Activated T-cell treated with anti-CD3 and anti-CD28 coated beads, Interleukin-2, amount 50 U/mL, for 24 hours (primary cell): ENCODE measurements around the gene ABL1.

Source experiments
- DNase-seq: peaks from one replicate; pipeline ENCODE4 v3.0.0-alpha.2; 2020
- H3K27ac Mint-ChIP-seq: 2 replicates; pipeline ENCODE4 v1.8.0; 2020; ENCODE audit warnings: mild to moderate bottlenecking, mixed read lengths
- H3K27me3 Mint-ChIP-seq: 2 replicates; pipeline ENCODE4 v1.8.0; 2020; ENCODE audit warnings: mixed read lengths
- H3K36me3 Mint-ChIP-seq: 2 replicates; pipeline ENCODE4 v1.8.0; 2020; ENCODE audit warnings: low read depth, mixed read lengths
- H3K4me1 Mint-ChIP-seq: 2 replicates; pipeline ENCODE4 v1.8.0; 2020; ENCODE audit warnings: low read depth, mixed read lengths
- H3K4me3 Mint-ChIP-seq: 2 replicates; pipeline ENCODE4 v1.8.0; 2020; ENCODE audit warnings: mild to moderate bottlenecking, moderate library complexity, mixed read lengths
- H3K9me3 Mint-ChIP-seq: 2 replicates; pipeline ENCODE4 v1.8.0; 2020; ENCODE audit warnings: mixed read lengths

ABL1 gene

GRCh38 chr9:130868230-130868629 is 33.2 kb downstream of the ABL1 start:
- H3K4me3 Mint-ChIP-seq: no peak overlapping the region
- no peak overlapping the region for H3K27ac Mint-ChIP-seq
- peaks cover 2% of the 10 kb centered on the region for H3K4me1 Mint-ChIP-seq
- DNase-seq: no peak
- no peaks in the 10 kb centered on the region for H3K27me3 Mint-ChIP-seq
- H3K9me3 Mint-ChIP-seq: no peaks in the 10 kb centered on the region
- H3K36me3 Mint-ChIP-seq: peaks cover 55% of the 10 kb centered on the region

- H3K36me3 Mint-ChIP-seq: peaks cover 59% of the 10 kb centered on the region
- no peaks in the 10 kb centered on the region for H3K9me3 Mint-ChIP-seq
- H3K4me1 Mint-ChIP-seq: peaks cover 2% of the 10 kb centered on the region
- no peaks in the 10 kb centered on the region for H3K27me3 Mint-ChIP-seq
- H3K4me3 Mint-ChIP-seq: no peak overlapping the region
- no peak overlapping the region for H3K27ac Mint-ChIP-seq
- no peak for DNase-seq
Measured at GRCh38 chr9:130869250-130869649, 34.2 kb downstream of the ABL1 start.

GRCh38 chr9:130870491-130871381 is 35.7 kb downstream of the ABL1 start:
- Mint-ChIP-seq H3K4me3 (no peak overlapping the region), H3K27me3 (no peaks in the 10 kb centered on the region), H3K36me3 (peaks cover 63% of the 10 kb centered on the region), H3K27ac (no peak overlapping the region), H3K4me1 (peaks cover 2% of the 10 kb centered on the region), H3K9me3 (no peaks in the 10 kb centered on the region)
- DNase-seq: no peak

GRCh38 chr9:130871395-130872062 is 36.5 kb downstream of the ABL1 start:
- peaks cover 64% of the 10 kb centered on the region for H3K36me3 Mint-ChIP-seq
- no peaks in the 10 kb centered on the region for H3K4me1 Mint-ChIP-seq
- DNase-seq: no peak
- H3K4me3 Mint-ChIP-seq: no peak overlapping the region
- no peaks in the 10 kb centered on the region for H3K9me3 Mint-ChIP-seq
- no peaks in the 10 kb centered on the region for H3K27me3 Mint-ChIP-seq
- no peak overlapping the region for H3K27ac Mint-ChIP-seq

- Mint-ChIP-seq H3K27me3 (no peaks in the 10 kb centered on the region), H3K4me1 (no peaks in the 10 kb centered on the region), H3K36me3 (peaks cover 66% of the 10 kb centered on the region), H3K4me3 (no peak overlapping the region), H3K27ac (no peak overlapping the region), H3K9me3 (no peaks in the 10 kb centered on the region)
- no peak for DNase-seq
Measured at GRCh38 chr9:130872093-130872492, 37.0 kb downstream of the ABL1 start.

GRCh38 chr9:130872508-130872907 is 37.5 kb downstream of the ABL1 start:
- H3K9me3 Mint-ChIP-seq: no peaks in the 10 kb centered on the region
- peaks cover 66% of the 10 kb centered on the region for H3K36me3 Mint-ChIP-seq
- DNase-seq: no peak
- H3K27ac Mint-ChIP-seq: no peak overlapping the region
- no peak overlapping the region for H3K4me3 Mint-ChIP-seq
- H3K27me3 Mint-ChIP-seq: no peaks in the 10 kb centered on the region
- no peaks in the 10 kb centered on the region for H3K4me1 Mint-ChIP-seq

- no peak overlapping the region for H3K4me3 Mint-ChIP-seq
- peaks cover 68% of the 10 kb centered on the region for H3K36me3 Mint-ChIP-seq
- DNase-seq: no peak
- no peak overlapping the region for H3K27ac Mint-ChIP-seq
- no peaks in the 10 kb centered on the region for H3K9me3 Mint-ChIP-seq
- no peaks in the 10 kb centered on the region for H3K27me3 Mint-ChIP-seq
- no peaks in the 10 kb centered on the region for H3K4me1 Mint-ChIP-seq
Measured at GRCh38 chr9:130872912-130873503, 38.0 kb downstream of the ABL1 start.

GRCh38 chr9:130873966-130874365 is 38.9 kb downstream of the ABL1 start:
- Mint-ChIP-seq H3K9me3 (no peaks in the 10 kb centered on the region), H3K27ac (no peak overlapping the region), H3K36me3 (peaks cover 77% of the 10 kb centered on the region)

GRCh38 chr9:130874783-130875182 is 39.7 kb downstream of the ABL1 start:
- Mint-ChIP-seq H3K27me3 (no peaks in the 10 kb centered on the region), H3K27ac (no peak overlapping the region), H3K4me3 (no peak overlapping the region), H3K9me3 (no peaks in the 10 kb centered on the region), H3K36me3 (peaks cover 83% of the 10 kb centered on the region), H3K4me1 (no peaks in the 10 kb centered on the region)
- DNase-seq: no peak

More at GRCh38 chr9:130873966-130874365, 38.9 kb downstream of the ABL1 start:
- Mint-ChIP-seq H3K27me3 (no peaks in the 10 kb centered on the region), H3K4me1 (no peaks in the 10 kb centered on the region), H3K4me3 (no peak overlapping the region)
- DNase-seq: no peak

- peaks cover 90% of the 10 kb centered on the region for H3K36me3 Mint-ChIP-seq
- H3K4me3 Mint-ChIP-seq: no peak overlapping the region
- DNase-seq: no peak
- no peak overlapping the region for H3K27ac Mint-ChIP-seq
- no peaks in the 10 kb centered on the region for H3K27me3 Mint-ChIP-seq
- H3K9me3 Mint-ChIP-seq: no peaks in the 10 kb centered on the region
- no peaks in the 10 kb centered on the region for H3K4me1 Mint-ChIP-seq
Measured at GRCh38 chr9:130877300-130877699, 42.2 kb downstream of the ABL1 start.

GRCh38 chr9:130878295-130878694 is 43.2 kb downstream of the ABL1 start:
- Mint-ChIP-seq H3K4me1 (no peaks in the 10 kb centered on the region), H3K9me3 (no peaks in the 10 kb centered on the region), H3K27ac (no peak overlapping the region), H3K36me3 (peaks cover 88% of the 10 kb centered on the region), H3K27me3 (no peaks in the 10 kb centered on the region), H3K4me3 (no peak overlapping the region)
- DNase-seq: no peak

- Mint-ChIP-seq H3K4me1 (no peaks in the 10 kb centered on the region), H3K27ac (no peak overlapping the region), H3K36me3 (peaks cover 87% of the 10 kb centered on the region), H3K27me3 (no peaks in the 10 kb centered on the region), H3K9me3 (no peaks in the 10 kb centered on the region), H3K4me3 (no peak overlapping the region)
- no peak for DNase-seq
Measured at GRCh38 chr9:130879863-130880411, 44.9 kb downstream of the ABL1 start.

GRCh38 chr9:130880599-130881220 is 45.7 kb downstream of the ABL1 start:
- Mint-ChIP-seq H3K36me3 (peaks cover 88% of the 10 kb centered on the region), H3K4me1 (no peaks in the 10 kb centered on the region), H3K4me3 (no peak overlapping the region), H3K27me3 (no peaks in the 10 kb centered on the region), H3K27ac (no peak overlapping the region), H3K9me3 (no peaks in the 10 kb centered on the region)
- no peak for DNase-seq

GRCh38 chr9:130881516-130881915 is 46.5 kb downstream of the ABL1 start:
- Mint-ChIP-seq H3K4me3 (no peak overlapping the region), H3K27ac (no peak overlapping the region), H3K4me1 (no peaks in the 10 kb centered on the region), H3K9me3 (no peaks in the 10 kb centered on the region), H3K27me3 (no peaks in the 10 kb centered on the region), H3K36me3 (peaks cover 93% of the 10 kb centered on the region)
- no peak for DNase-seq
